Stimulated activated CD4-positive, alpha-beta T cell treated with anti-CD3 and anti-CD28 coated beads, TNF-alpha, amount 100 ng/mL, for 48 hours (primary cell): ENCODE data around the gene LRGUK.
"Not testable (repeated sequence)": the region's sequence is repeated elsewhere in the genome, so short reads cannot be mapped to it uniquely, and the experiment has no call there.

ENCODE experiments used
- DNase-seq, 3 donors: peaks; one replicate each; pipeline ENCODE4 v3.0.0-alpha.2; 2020; ENCODE audit warnings: low read depth in 3 of 3

The LRGUK gene

GRCh38 chr7:134186027-134186426 is 58.9 kb downstream of the LRGUK start:
- DNase-seq, result no peak

- DNase-seq, result no peak
Observed at GRCh38 chr7:134186801-134187200, 59.7 kb downstream of the LRGUK start.

- no peak for DNase-seq
Observed at GRCh38 chr7:134187893-134188292, 60.8 kb downstream of the LRGUK start.

GRCh38 chr7:134188311-134188710 is 61.2 kb downstream of the LRGUK start:
- DNase-seq, result no peak

GRCh38 chr7:134189559-134189958 is 62.4 kb downstream of the LRGUK start:
- DNase-seq, result no peak

GRCh38 chr7:134191876-134192275 is 64.7 kb downstream of the LRGUK start:
- DNase-seq, result no peak

- no peak for DNase-seq
Observed at GRCh38 chr7:134193240-134193639, 66.1 kb downstream of the LRGUK start.

GRCh38 chr7:134195252-134195651 is 68.1 kb downstream of the LRGUK start:
- DNase-seq, result no peak

- DNase-seq, result no peak
Observed at GRCh38 chr7:134196439-134196838, 69.3 kb downstream of the LRGUK start.

GRCh38 chr7:134197345-134197744 is 70.2 kb downstream of the LRGUK start:
- no peak for DNase-seq

- no peak for DNase-seq
Observed at GRCh38 chr7:134200970-134201369, 73.8 kb downstream of the LRGUK start.

- DNase-seq, result no peak
Observed at GRCh38 chr7:134201569-134202261, 74.6 kb downstream of the LRGUK start.

- no peak for DNase-seq
Observed at GRCh38 chr7:134203186-134203889, 76.2 kb downstream of the LRGUK start.

GRCh38 chr7:134209322-134210015 is 82.3 kb downstream of the LRGUK start:
- no peak for DNase-seq

GRCh38 chr7:134210227-134210626 is 83.1 kb downstream of the LRGUK start:
- no peak for DNase-seq

- no peak for DNase-seq
Observed at GRCh38 chr7:134210976-134211663, 84.0 kb downstream of the LRGUK start.

- DNase-seq, result no peak
Observed at GRCh38 chr7:134211817-134212216, 84.7 kb downstream of the LRGUK start.

GRCh38 chr7:134212576-134213546 is 85.7 kb downstream of the LRGUK start:
- no peak for DNase-seq

GRCh38 chr7:134220236-134220635 is 93.1 kb downstream of the LRGUK start:
- DNase-seq, result no peak

- DNase-seq, result not testable (repeated sequence)
Observed at GRCh38 chr7:134231296-134231695, 104.2 kb downstream of the LRGUK start.

GRCh38 chr7:134234216-134234615 is 107.1 kb downstream of the LRGUK start:
- no peak for DNase-seq
